ENCODE data around the gene HEATR9.
"Not testable (repeated sequence)": the region's sequence is repeated elsewhere in the genome, so short reads cannot be mapped to it uniquely, and the experiment has no call there.

HEATR9 gene

DNA sequence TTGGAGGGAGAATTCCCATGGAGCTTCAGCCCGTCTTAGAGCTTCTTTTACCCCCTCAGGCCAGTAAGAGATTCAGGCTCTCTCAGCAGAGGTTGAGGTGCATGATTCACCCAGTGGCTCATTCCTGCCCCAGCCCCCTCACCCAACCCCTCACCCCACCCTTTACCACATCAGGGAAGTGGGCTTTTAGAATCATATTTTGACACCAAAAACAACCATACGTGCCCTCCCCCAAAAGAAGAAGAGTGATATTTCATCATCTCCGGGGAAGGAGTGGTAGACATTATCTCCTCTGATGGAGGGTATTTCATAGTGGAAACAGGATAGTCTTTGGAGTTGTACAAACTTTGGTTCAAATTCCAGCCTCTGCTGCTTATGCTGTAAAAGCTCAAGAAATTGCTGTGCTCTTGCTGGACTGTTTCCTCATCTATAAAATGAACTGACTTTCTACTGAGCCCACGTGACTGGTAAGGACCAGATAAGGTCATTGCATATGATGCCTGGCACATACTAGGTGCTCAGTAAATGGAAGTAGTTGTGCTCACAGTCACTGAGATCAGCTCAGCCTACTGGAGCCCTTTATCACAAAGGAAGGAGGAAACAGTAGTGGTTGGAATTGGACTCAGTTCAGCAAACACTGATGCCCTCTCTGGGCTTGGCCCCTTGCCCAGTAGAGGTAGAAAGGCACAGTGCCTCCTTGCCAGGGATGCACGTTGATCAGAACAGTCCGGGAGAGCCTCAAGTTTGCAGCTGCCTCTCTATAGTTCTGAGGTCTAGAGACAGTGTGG is 29.8 kb upstream of the HEATR9 start:
- Histone ChIP-seq H3F3A (ENCODE audit: insufficient read depth, low read length) (no peaks in the 10 kb centered on the region), H3K79me2 (ENCODE audit: low read length) (no peaks in the 10 kb centered on the region), H3K27me3 (replicated peaks; ENCODE audit: insufficient read depth, low read length) (no peaks in the 10 kb centered on the region), H3K4me1 (ENCODE audit: low read length) (no peaks in the 10 kb centered on the region), H3K4me2 (ENCODE audit: low read depth, low read length) (no peak overlapping the region), H3K4me3 (ENCODE audit: low read length) (no peak overlapping the region), H2AFZ (ENCODE audit: low read length) (no peak overlapping the region; the same call in 1 of the 2 replicates), H3K9ac (ENCODE audit: low read length) (no peak overlapping the region), H4K20me1 (ENCODE audit: insufficient read depth, low read length) (no peaks in the 10 kb centered on the region), H3K9me3 (replicated peaks; ENCODE audit: insufficient read depth, low read length) (no peaks in the 10 kb centered on the region), H3K9me2 (replicated peaks; ENCODE audit: insufficient read depth, low read length) (no peaks in the 10 kb centered on the region), H3K27ac (ENCODE audit: low read length) (no peak overlapping the region), H3K36me3 (replicated peaks; ENCODE audit: insufficient read depth, low read length) (no peaks in the 10 kb centered on the region)
- DNase-seq: no peak
- TF ChIP-seq EZH2 (optimal IDR thresholded peaks at IDR 0.05; ENCODE audit: low read depth, low read length) (no peak), EZH2phosphoT487 (IDR thresholded peaks at IDR 0.05; ENCODE audit: low read length) (no peak)
- TF ChIP-seq, protein P1, sequence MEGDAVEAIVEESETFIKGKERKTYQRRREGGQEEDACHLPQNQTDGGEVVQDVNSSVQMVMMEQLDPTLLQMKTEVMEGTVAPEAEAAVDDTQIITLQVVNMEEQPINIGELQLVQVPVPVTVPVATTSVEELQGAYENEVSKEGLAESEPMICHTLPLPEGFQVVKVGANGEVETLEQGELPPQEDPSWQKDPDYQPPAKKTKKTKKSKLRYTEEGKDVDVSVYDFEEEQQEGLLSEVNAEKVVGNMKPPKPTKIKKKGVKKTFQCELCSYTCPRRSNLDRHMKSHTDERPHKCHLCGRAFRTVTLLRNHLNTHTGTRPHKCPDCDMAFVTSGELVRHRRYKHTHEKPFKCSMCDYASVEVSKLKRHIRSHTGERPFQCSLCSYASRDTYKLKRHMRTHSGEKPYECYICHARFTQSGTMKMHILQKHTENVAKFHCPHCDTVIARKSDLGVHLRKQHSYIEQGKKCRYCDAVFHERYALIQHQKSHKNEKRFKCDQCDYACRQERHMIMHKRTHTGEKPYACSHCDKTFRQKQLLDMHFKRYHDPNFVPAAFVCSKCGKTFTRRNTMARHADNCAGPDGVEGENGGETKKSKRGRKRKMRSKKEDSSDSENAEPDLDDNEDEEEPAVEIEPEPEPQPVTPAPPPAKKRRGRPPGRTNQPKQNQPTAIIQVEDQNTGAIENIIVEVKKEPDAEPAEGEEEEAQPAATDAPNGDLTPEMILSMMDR (IDR thresholded peaks at IDR 0.05; ENCODE audit: low read length): no peak

DNA sequence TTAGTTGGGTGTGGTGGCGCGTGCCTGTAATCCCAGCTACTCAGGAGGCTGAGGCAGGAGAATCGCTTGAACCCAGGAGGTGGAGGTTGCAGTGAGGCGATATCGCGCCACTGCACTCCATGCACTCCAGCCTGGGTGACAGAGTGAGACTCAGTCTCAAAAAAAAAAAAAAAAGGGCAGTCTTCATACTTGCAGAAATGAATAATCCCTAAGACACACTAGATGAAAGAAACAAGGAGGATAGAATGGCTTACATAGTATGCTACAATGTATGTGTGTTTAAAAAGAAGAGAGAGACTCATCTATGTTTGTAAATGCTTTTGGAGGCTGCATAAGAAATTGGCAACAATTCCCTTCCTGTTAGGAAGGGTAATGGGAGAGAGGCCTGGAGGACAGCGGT is 29.1 kb upstream of the HEATR9 start:
- not testable (repeated sequence) for H4K20me1 ChIP-seq (ENCODE audit: insufficient read depth, low read length); H3K9me2 ChIP-seq (replicated peaks; ENCODE audit: insufficient read depth, low read length); H3K4me3 ChIP-seq (ENCODE audit: low read length); H3K79me2 ChIP-seq (ENCODE audit: low read length); H3K4me2 ChIP-seq (ENCODE audit: low read depth, low read length); H3K4me1 ChIP-seq (ENCODE audit: low read length); H2AFZ ChIP-seq (ENCODE audit: low read length); H3K9me3 ChIP-seq (replicated peaks; ENCODE audit: insufficient read depth, low read length); H3K27me3 ChIP-seq (replicated peaks; ENCODE audit: insufficient read depth, low read length); DNase-seq; H3K9ac ChIP-seq (ENCODE audit: low read length); H3K36me3 ChIP-seq (replicated peaks; ENCODE audit: insufficient read depth, low read length); H3F3A ChIP-seq (ENCODE audit: insufficient read depth, low read length); H3K27ac ChIP-seq (ENCODE audit: low read length)

DNA sequence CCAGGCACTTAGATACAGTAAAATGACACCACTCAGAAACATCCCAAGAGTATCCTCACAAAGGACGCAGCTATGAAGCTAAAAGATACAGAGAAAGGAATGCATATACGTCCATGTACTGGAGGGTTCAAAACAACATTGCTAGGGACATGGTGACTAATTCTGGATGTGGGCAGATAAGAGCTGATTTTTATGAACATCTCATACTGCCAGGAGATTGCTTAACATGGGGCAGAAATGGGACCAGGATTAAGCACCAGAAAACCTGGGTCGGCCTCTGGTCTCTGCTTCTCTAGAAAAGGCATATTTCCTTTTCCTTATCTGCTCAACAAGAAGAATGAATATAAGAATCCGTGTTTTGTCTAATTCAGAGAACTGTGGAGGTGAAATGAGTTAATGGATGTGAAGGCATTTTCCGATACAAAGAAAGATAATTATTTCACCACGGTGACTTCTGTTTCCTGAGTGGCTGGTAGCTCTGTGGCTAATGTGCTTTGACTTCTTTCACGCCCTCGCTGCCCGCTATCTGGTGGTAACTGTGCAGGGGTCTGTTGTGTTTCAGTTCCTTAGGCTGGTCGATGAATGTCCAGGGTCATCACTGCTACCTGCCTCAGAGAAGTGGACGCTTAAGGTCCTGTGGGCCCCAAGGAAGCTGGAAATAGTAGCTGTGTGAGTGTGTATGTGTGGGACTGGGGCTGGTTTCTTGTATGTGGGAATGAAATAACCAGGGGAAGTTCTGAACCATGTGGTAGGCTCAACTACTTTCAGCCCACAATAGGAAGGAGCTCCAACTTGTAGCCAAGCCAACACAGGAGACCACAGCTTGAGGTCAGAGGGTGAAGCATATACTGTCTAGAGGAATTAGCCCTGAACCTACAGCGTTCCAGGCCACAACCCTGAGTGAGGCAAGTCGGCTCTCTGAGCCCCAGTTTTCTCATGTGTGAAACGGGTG is 27.2 kb upstream of the HEATR9 start:
- Histone ChIP-seq H3K9me2 (replicated peaks; ENCODE audit: insufficient read depth, low read length) (no peaks in the 10 kb centered on the region), H3K4me2 (ENCODE audit: low read depth, low read length) (no peak overlapping the region), H3K9me3 (replicated peaks; ENCODE audit: insufficient read depth, low read length) (no peaks in the 10 kb centered on the region), H3K27me3 (replicated peaks; ENCODE audit: insufficient read depth, low read length) (no peaks in the 10 kb centered on the region), H3K4me3 (ENCODE audit: low read length) (no peak overlapping the region), H3K27ac (ENCODE audit: low read length) (no peak overlapping the region), H3K36me3 (replicated peaks; ENCODE audit: insufficient read depth, low read length) (no peaks in the 10 kb centered on the region), H3F3A (ENCODE audit: insufficient read depth, low read length) (no peaks in the 10 kb centered on the region), H3K79me2 (ENCODE audit: low read length) (no peaks in the 10 kb centered on the region), H2AFZ (ENCODE audit: low read length) (no peak overlapping the region), H3K9ac (ENCODE audit: low read length) (no peak overlapping the region), H3K4me1 (ENCODE audit: low read length) (peaks cover 12% of the 10 kb centered on the region), H4K20me1 (ENCODE audit: insufficient read depth, low read length) (no peaks in the 10 kb centered on the region)
- DNase-seq: no peak
- TF ChIP-seq EZH2 (optimal IDR thresholded peaks at IDR 0.05; ENCODE audit: low read depth, low read length): no peak
- TF ChIP-seq EZH2phosphoT487 (IDR thresholded peaks at IDR 0.05; ENCODE audit: low read length): no peak
- TF ChIP-seq, protein P1 (IDR thresholded peaks at IDR 0.05; ENCODE audit: low read length): no peak

Measured in MM.1S (cell line).